Gastrocnemius medialis (tissue), 4 donors: ENCODE results near the gene TEAD4. TPM values are rescaled to one million over a fixed set of nuclear protein-coding genes. Genes with fewer than 3 reads are reported as not detected.

Source experiments
- ATAC-seq, 2 donors: fragments of 150-250 bp; one replicate each; pipeline ENCODE4 v1.9.1; 2016
- DNase-seq, 2 donors: peaks; one replicate each; pipeline ENCODE4 v3.0.0-alpha.2; 2019
- H3K27ac ChIP-seq, 4 donors: fragments of 200-600 bp; sonication (generic); 1 replicate in 1 of 4; 2 replicates in 3 of 4; pipeline ENCODE4 v1.5.1; 2016 to 2018; ENCODE audit warnings: mild to moderate bottlenecking in 2 of 4, moderate library complexity in 1 of 4
- H3K27me3 ChIP-seq, 3 donors: fragments of 200-600 bp; sonication (generic) in 2 of 3; 1 replicate in 1 of 3; 2 replicates in 2 of 3; pipeline versions ENCODE4 v1.5.1 to v1.6.0; 2016 to 2019; ENCODE audit warnings: mild to moderate bottlenecking in 1 of 3, moderate library complexity in 1 of 3
- H3K36me3 ChIP-seq, 2 donors: fragments of 200-600 bp; sonication (generic) in 1 of 2; one replicate each; pipeline ENCODE4 v1.5.1; 2017 to 2018
- H3K4me1 ChIP-seq, 2 donors: fragments of 200-600 bp; sonication (generic) in 1 of 2; one replicate each; pipeline ENCODE4 v1.5.1; 2016 to 2017; ENCODE audit warnings: mild to moderate bottlenecking in 2 of 2
- H3K4me3 ChIP-seq, 4 donors: fragments of 200-600 bp; sonication (generic) in 3 of 4; 1 replicate in 1 of 4; 2 replicates in 3 of 4; pipeline ENCODE4 v1.5.1; 2016 to 2019; ENCODE audit warnings: mild to moderate bottlenecking in 2 of 4
- H3K9me3 ChIP-seq, 3 donors: fragments of 200-600 bp; sonication (generic) in 2 of 3; 1 replicate in 1 of 3; 2 replicates in 2 of 3; pipeline ENCODE4 v1.5.1; 2016 to 2019
- CTCF ChIP-seq, 5 experiments: fragments of 450-650 bp in 3 of 5; fragments of 200-600 bp in 2 of 5; sonication (generic) in 2 of 5; IDR thresholded peaks in 4 of 5; conservative IDR thresholded peaks in 1 of 5; 1 replicate in 4 of 5; 2 replicates in 1 of 5; pipeline ENCODE4 v1.5.1; 2016 to 2019; ENCODE audit warnings: antibody characterized with exemption in 5 of 5, mild to moderate bottlenecking in 3 of 5, moderate library complexity in 3 of 5
- POLR2A ChIP-seq, 2 donors: fragments of 450-650 bp; IDR thresholded peaks; one replicate each; pipeline ENCODE4 v1.6.1; 2017; ENCODE audit warnings: antibody characterized with exemption in 2 of 2, mild to moderate bottlenecking in 2 of 2, moderate library complexity in 2 of 2
- in situ Hi-C, 4 donors: fragments of 200-750 bp; cut with MboI; loops; one replicate each; pipeline versions ENCODE4 v1.15.0 to v1.8.0; 2017; ENCODE audit warnings: low sequenced_read_pairs in 4 of 4
- intact Hi-C: fragments of 100-400 bp; cut with DNase I; formaldehyde crosslinking; loops from one replicate; pipeline ENCODE4 v1.15.1; 2023; ENCODE audit warnings: low total_unique reads
- total RNA-seq, 4 donors: library from RNA; depleted of rRNA; stranded (reverse); fragments of >200 nt; gene quantifications; one replicate each; pipeline versions ENCODE4 v1.1.0 to v1.2.3, GENCODE V29; 2016

TEAD4 gene
- total RNA-seq, 4 donors from 2014 or later, result 91.1 to 201 (median 122) TPM

GRCh38 chr12:3087758-3088650 is 128.8 kb downstream of the TEAD4 start:
- H3K4me1 ChIP-seq, result peaks cover 9 to 16% of the 10 kb centered on the region in 2 donors
- in situ Hi-C loops, result no loop called here
- H3K27me3 ChIP-seq, result no peaks in the 10 kb centered on the region
- intact Hi-C loops, result no loop called here
- no peaks in the 10 kb centered on the region for H3K9me3 ChIP-seq
- ATAC-seq (no peak), DNase-seq (no peak)
- H3K4me3 ChIP-seq, result no peak overlapping the region
- H3K27ac ChIP-seq, result no peak overlapping the region
- TF ChIP-seq POLR2A (IDR thresholded peaks at IDR 0.05) (no peak), CTCF (IDR thresholded peaks at IDR 0.05 in 4 of 5, conservative IDR thresholded peaks at IDR 0.05 in 1 of 5) (no peak)
- no peaks in the 10 kb centered on the region for H3K36me3 ChIP-seq

DNA sequence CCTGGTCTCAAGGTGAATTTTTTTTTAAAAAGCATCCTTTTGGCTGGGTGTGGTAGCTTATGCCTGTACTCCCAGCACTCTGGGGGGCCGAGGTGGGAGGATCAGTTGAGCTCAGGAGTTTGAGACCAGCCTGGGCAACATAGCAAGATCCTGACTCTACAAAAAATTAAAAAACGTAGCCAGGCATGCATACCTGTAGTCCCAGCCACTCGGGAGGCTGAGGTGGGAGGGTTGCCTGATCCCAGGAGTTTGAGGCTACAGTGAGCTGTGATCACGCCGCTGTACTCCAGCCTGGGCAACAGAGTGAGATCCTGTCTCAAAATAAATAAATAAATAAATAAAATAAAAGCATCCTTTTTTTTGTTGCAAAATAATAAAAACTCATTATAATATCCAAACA is 130.4 kb downstream of the TEAD4 start:
- H3K36me3 ChIP-seq, result no peaks in the 10 kb centered on the region
- intact Hi-C loops, result no loop called here
- H3K27ac ChIP-seq, result no peak overlapping the region
- in situ Hi-C loops, result no loop called here
- DNase-seq (no peak), ATAC-seq (no peak)
- H3K4me1 ChIP-seq, result peaks cover 5 to 8% of the 10 kb centered on the region in 2 donors
- H3K9me3 ChIP-seq, result no peaks in the 10 kb centered on the region
- H3K4me3 ChIP-seq, result no peak overlapping the region
- TF ChIP-seq CTCF (IDR thresholded peaks at IDR 0.05 in 4 of 5, conservative IDR thresholded peaks at IDR 0.05 in 1 of 5), result no peak
- no peak for TF ChIP-seq POLR2A (IDR thresholded peaks at IDR 0.05)
- no peaks in the 10 kb centered on the region for H3K27me3 ChIP-seq

Other genes starting within 250 kb of the TEAD4 start
- 10 to 100 TPM; 41.9 to 96.0 (median 53.0) TPM for gene FKBP4, start 164.4 kb upstream of the TEAD4 start, total RNA-seq
- 1 to 10 TPM; 5.1 to 7.2 (median 5.9) TPM for gene ITFG2, start 146.7 kb upstream of the TEAD4 start, total RNA-seq
- gene NRIP2, start 124.4 kb upstream of the TEAD4 start, total RNA-seq, result 1 to 10 TPM in 3 of 4 donors, not detected in 1; 1.3 to 5.2 (median 2.0) TPM
- gene TEX52, start 102.4 kb upstream of the TEAD4 start, total RNA-seq, result under 1 TPM in 1 of 4 donors, not detected in 3; 0.68 TPM
- 1 to 10 TPM in 1 of 4 donors, under 1 TPM in 1, not detected in 2; 0.95 to 1.1 TPM for gene FOXM1, start 82.2 kb upstream of the TEAD4 start, total RNA-seq
- gene RHNO1, start 82.2 kb upstream of the TEAD4 start, total RNA-seq, result 10 to 100 TPM in 1 of 4 donors, 1 to 10 TPM in 3; 4.9 to 11.8 (median 6.7) TPM
- gene TULP3, start 68.5 kb upstream of the TEAD4 start, total RNA-seq, result 10 to 100 TPM in 2 of 4 donors, 1 to 10 TPM in 2; 2.8 to 15.8 (median 11.2) TPM
- 1 to 10 TPM; 4.7 to 9.4 (median 7.4) TPM for gene TSPAN9, start 118.0 kb downstream of the TEAD4 start, total RNA-seq